ENCODE data around the gene YPEL3.

Gene YPEL3

DNA sequence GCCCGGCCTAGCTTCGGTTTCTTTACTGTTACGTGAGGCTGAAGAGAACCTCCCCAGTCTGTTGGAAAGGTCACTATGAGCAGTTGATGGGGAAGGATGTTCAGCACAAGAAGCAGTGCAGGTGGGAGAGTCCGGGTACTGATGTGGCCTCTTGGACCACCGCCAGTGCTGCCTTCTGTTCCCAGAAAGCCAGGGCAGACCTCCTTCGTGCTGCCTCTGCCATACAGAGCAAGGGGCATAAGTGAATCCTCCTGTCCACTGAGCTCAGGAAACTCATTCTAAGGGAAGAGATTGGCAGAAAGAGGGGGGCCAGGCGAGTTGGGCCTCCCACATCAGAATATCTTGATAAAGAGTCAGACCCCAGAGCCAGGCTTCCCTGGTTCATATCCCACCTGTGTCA, 16.5 kb downstream of the YPEL3 start:
- Histone ChIP-seq H3K79me2 (peaks cover 31% of the 10 kb centered on the region), H3K4me3 (ENCODE audit: low read depth, low read length) (no peak overlapping the region), H3K36me3 (ENCODE audit: control insufficient read depth, insufficient read depth, low read length) (no peaks in the 10 kb centered on the region), H3K9ac (no peak overlapping the region), H2AFZ (no peak overlapping the region), H3K4me1 (peaks cover 6% of the 10 kb centered on the region), H3K27me3 (ENCODE audit: control insufficient read depth, insufficient read depth, low read length) (no peaks in the 10 kb centered on the region), H3K27ac (no peak overlapping the region), H3K9me3 (ENCODE audit: control insufficient read depth, low read length) (no peaks in the 10 kb centered on the region), H3K4me2 (ENCODE audit: low read length) (no peak overlapping the region)
- TF ChIP-seq, protein P1, sequence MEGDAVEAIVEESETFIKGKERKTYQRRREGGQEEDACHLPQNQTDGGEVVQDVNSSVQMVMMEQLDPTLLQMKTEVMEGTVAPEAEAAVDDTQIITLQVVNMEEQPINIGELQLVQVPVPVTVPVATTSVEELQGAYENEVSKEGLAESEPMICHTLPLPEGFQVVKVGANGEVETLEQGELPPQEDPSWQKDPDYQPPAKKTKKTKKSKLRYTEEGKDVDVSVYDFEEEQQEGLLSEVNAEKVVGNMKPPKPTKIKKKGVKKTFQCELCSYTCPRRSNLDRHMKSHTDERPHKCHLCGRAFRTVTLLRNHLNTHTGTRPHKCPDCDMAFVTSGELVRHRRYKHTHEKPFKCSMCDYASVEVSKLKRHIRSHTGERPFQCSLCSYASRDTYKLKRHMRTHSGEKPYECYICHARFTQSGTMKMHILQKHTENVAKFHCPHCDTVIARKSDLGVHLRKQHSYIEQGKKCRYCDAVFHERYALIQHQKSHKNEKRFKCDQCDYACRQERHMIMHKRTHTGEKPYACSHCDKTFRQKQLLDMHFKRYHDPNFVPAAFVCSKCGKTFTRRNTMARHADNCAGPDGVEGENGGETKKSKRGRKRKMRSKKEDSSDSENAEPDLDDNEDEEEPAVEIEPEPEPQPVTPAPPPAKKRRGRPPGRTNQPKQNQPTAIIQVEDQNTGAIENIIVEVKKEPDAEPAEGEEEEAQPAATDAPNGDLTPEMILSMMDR (IDR thresholded peaks at IDR 0.05), result no peak

DNA sequence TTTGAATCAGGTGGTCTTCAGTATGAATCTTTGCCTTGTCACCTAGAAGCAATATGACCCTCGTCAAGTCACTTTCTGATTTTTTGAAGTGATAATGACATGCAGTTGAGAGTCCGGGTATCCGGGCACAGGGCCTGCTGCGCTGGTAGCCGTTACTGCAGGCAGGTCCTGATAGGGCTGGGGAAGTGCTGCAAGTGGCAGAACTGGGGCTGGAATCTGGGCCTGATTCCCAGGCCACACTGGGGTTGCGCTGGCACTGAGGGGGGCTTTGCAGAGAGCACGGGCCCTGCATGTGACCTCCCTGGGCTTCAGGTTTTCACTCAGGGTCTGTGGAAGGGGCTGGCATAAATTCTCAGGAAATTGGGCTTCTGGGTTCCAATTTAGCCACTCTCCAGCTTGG, 17.3 kb downstream of the YPEL3 start:
- no peaks in the 10 kb centered on the region for H3K36me3 ChIP-seq (ENCODE audit: control insufficient read depth, insufficient read depth, low read length)
- peaks cover 33% of the 10 kb centered on the region for H3K79me2 ChIP-seq
- H3K27me3 ChIP-seq (ENCODE audit: control insufficient read depth, insufficient read depth, low read length), result no peaks in the 10 kb centered on the region
- TF ChIP-seq, protein P1 (IDR thresholded peaks at IDR 0.05), result no peak
- no peaks in the 10 kb centered on the region for H3K9me3 ChIP-seq (ENCODE audit: control insufficient read depth, low read length)
- H2AFZ ChIP-seq, result no peak overlapping the region
- H3K4me2 ChIP-seq (ENCODE audit: low read length), result no peak overlapping the region
- no peak overlapping the region for H3K4me3 ChIP-seq (ENCODE audit: low read depth, low read length)
- H3K27ac ChIP-seq, result no peak overlapping the region
- H3K4me1 ChIP-seq, result peaks cover 6% of the 10 kb centered on the region
- no peak overlapping the region for H3K9ac ChIP-seq

DNA sequence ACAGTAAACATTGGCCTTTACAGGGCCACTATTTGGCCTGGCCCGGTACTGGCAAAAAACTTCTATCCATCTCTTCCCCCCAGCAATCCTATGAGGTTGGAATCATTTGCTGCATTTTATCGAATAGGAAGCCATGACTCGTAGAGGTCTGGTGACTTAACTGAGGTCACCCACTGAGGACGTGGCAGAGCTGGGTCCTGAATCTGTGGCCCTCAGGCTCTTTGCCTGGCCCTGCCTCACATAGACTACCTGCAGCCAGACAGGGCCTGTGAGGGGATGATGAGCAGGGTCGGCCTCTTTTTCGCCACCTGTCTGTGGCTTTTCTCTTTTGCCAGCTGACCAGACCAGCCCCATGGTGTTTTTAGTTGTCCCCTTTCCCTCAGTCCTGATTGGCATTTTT, 18.4 kb downstream of the YPEL3 start:
- Histone ChIP-seq H3K4me2 (ENCODE audit: low read length) (no peak overlapping the region), H3K36me3 (ENCODE audit: control insufficient read depth, insufficient read depth, low read length) (no peaks in the 10 kb centered on the region), H2AFZ (no peak overlapping the region), H3K4me3 (ENCODE audit: low read depth, low read length) (no peak overlapping the region), H3K4me1 (peaks cover 6% of the 10 kb centered on the region), H3K27ac (no peak overlapping the region), H3K79me2 (peaks cover 34% of the 10 kb centered on the region), H3K9me3 (ENCODE audit: control insufficient read depth, low read length) (no peaks in the 10 kb centered on the region), H3K9ac (no peak overlapping the region), H3K27me3 (ENCODE audit: control insufficient read depth, insufficient read depth, low read length) (no peaks in the 10 kb centered on the region)
- TF ChIP-seq, protein P1 (IDR thresholded peaks at IDR 0.05), result no peak

DNA sequence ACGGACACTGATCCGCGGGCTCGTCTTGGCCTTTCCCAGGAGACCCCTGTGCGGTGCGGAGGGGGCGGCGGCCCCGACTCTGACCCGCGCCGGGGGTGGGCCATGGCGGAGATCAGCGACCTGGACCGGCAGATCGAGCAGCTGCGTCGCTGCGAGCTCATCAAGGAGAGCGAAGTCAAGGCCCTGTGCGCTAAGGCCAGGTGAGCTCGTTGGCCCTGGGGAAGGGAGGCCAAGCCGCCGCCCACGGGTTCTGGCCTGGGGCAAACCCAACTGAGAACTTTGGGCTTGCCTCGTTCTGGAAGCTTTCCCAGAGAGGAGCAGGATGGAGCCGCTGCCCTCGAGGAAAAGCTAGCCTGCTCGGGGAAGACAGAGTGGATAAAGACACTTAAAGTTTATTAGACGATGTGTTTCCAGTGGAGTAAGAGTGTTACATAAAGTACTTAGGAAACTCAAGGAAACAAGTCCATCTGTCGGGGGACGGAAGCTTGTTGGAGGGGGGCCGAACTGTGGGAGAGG, 19.7 kb downstream of the YPEL3 start:
- H3K9ac ChIP-seq, result peak overlapping the region; percentile 75
- H2AFZ ChIP-seq, result peak overlapping the region; percentile 87
- H3K4me3 ChIP-seq (ENCODE audit: low read depth, low read length), result peak overlapping the region; percentile 83
- H3K4me2 ChIP-seq (ENCODE audit: low read length), result peak overlapping the region; percentile 65
- H3K27me3 ChIP-seq (ENCODE audit: control insufficient read depth, insufficient read depth, low read length), result no peaks in the 10 kb centered on the region
- H3K27ac ChIP-seq, result peak overlapping the region; percentile 90
- H3K4me1 ChIP-seq, result peaks cover 6% of the 10 kb centered on the region
- H3K9me3 ChIP-seq (ENCODE audit: control insufficient read depth, low read length), result no peaks in the 10 kb centered on the region
- H3K36me3 ChIP-seq (ENCODE audit: control insufficient read depth, insufficient read depth, low read length), result no peaks in the 10 kb centered on the region
- TF ChIP-seq, protein P1 (IDR thresholded peaks at IDR 0.05), result no peak
- peaks cover 34% of the 10 kb centered on the region for H3K79me2 ChIP-seq

Data from parathyroid adenoma (tissue), 2 donors.